Naive thymus-derived CD4-positive, alpha-beta T cell (primary cell): ENCODE data around the gene PTK6. TPM values are rescaled to one million over a fixed set of nuclear protein-coding genes. Genes with fewer than 3 reads are reported as not detected.

ENCODE experiments used
- ATAC-seq: fragments of 150-1000 bp; cut with Tn5 transposase; 2 replicates; pipeline ENCODE4 v1.10.0; 2021; ENCODE audit warnings: mild to moderate bottlenecking, moderate library complexity
- CTCF ChIA-PET: fragments of 350-600 bp; sonication (Branson Sonifier 250); formaldehyde crosslinking; loops from one replicate; lab custom pipeline; 2021; ENCODE audit warnings: antibody characterized with exemption; lab: Charles Lee
- POLR2A ChIA-PET: fragments of 350-600 bp; sonication (Branson Sonifier 250); formaldehyde crosslinking; loops from one replicate; lab custom pipeline; 2021; ENCODE audit warnings: antibody characterized with exemption, inconsistent platforms; lab: Charles Lee
- DNase-seq, 9 donors: peaks; one replicate each; pipeline versions ENCODE4 v3.0.0 to v3.0.0-alpha.2; 2020 to 2022; ENCODE audit warnings: mixed read lengths in 1 of 9
- H3K27ac ChIP-seq: one replicate; pipeline ENCODE4 v1.7.0; 2013; ENCODE audit warnings: mild to moderate bottlenecking, low read depth, low read length, moderate library complexity
- H3K27me3 ChIP-seq, 2 donors: one replicate each; pipeline ENCODE4 v1.7.0; 2013; ENCODE audit warnings: low read length in 2 of 2, mild to moderate bottlenecking in 2 of 2, moderate library complexity in 2 of 2; ENCODE audit not compliant: control insufficient read depth in 2 of 2, insufficient read depth in 2 of 2
- H3K36me3 ChIP-seq, 3 experiments: 1 replicate in 2 of 3; 2 replicates in 1 of 3; pipeline ENCODE4 v1.7.0; 2013; ENCODE audit warnings: low read length in 3 of 3, mild to moderate bottlenecking in 3 of 3, moderate library complexity in 1 of 3; ENCODE audit not compliant: insufficient read depth in 3 of 3, control insufficient read depth in 2 of 3
- H3K4me1 ChIP-seq, 2 donors: one replicate each; pipeline ENCODE4 v1.7.0; 2013; ENCODE audit warnings: low read length in 2 of 2, mild to moderate bottlenecking in 2 of 2, moderate library complexity in 1 of 2; ENCODE audit not compliant: control insufficient read depth in 2 of 2, insufficient read depth in 2 of 2
- H3K4me3 ChIP-seq: 2 replicates; pipeline ENCODE4 v1.7.0; 2013; ENCODE audit warnings: mild to moderate bottlenecking, low read length
- H3K9me3 ChIP-seq, 3 experiments: 1 replicate in 2 of 3; 2 replicates in 1 of 3; pipeline ENCODE4 v1.7.0; 2013; ENCODE audit warnings: low read length in 3 of 3; ENCODE audit not compliant: control insufficient read depth in 2 of 3
- H3K27ac Mint-ChIP-seq, 9 donors: one replicate each; pipeline ENCODE4 v1.8.0; 2020 to 2022; ENCODE audit warnings: mixed read lengths in 9 of 9, mild to moderate bottlenecking in 8 of 9, moderate library complexity in 5 of 9, inconsistent platforms in 2 of 9
- H3K27me3 Mint-ChIP-seq, 5 donors: one replicate each; pipeline ENCODE4 v1.8.0; 2021 to 2022; ENCODE audit warnings: mixed read lengths in 5 of 5, mild to moderate bottlenecking in 1 of 5
- H3K36me3 Mint-ChIP-seq, 5 donors: one replicate each; pipeline ENCODE4 v1.8.0; 2020 to 2022; ENCODE audit warnings: mixed read lengths in 5 of 5, mild to moderate bottlenecking in 3 of 5, inconsistent platforms in 1 of 5
- H3K4me1 Mint-ChIP-seq, 7 donors: one replicate each; pipeline ENCODE4 v1.8.0; 2020 to 2022; ENCODE audit warnings: mixed read lengths in 7 of 7, mild to moderate bottlenecking in 3 of 7, inconsistent platforms in 1 of 7
- H3K4me3 Mint-ChIP-seq, 10 donors: one replicate each; pipeline ENCODE4 v1.8.0; 2020 to 2022; ENCODE audit warnings: mild to moderate bottlenecking in 10 of 10, mixed read lengths in 10 of 10, moderate library complexity in 6 of 10, inconsistent platforms in 2 of 10
- H3K9me3 Mint-ChIP-seq, 11 donors: one replicate each; pipeline ENCODE4 v1.8.0; 2020 to 2022; ENCODE audit warnings: mixed read lengths in 11 of 11, mild to moderate bottlenecking in 4 of 11, inconsistent platforms in 1 of 11, moderate library complexity in 1 of 11
- intact Hi-C, 2 donors: fragments of 100-400 bp; cut with micrococcal nuclease; formaldehyde crosslinking; loops; one replicate each; pipeline ENCODE4 v1.15.1; 2023
- polyA plus RNA-seq, 2 donors: library from polyadenylated mRNA; unstranded; fragments of 300-500 nt; fragmentation: Illumina TruSeq; gene quantifications; one replicate each; pipeline ENCODE4 v1.2.3, GENCODE V29; 2021
- total RNA-seq, 6 experiments: library from RNA in 5 of 6; stranded (reverse) in 5 of 6; gene quantifications; 1 replicate in 5 of 6; 2 replicates in 1 of 6; pipeline ENCODE4 v1.2.3 and lab custom pipeline; 2021 to 2026

PTK6 gene
- total and polyA plus RNA-seq, 7 experiments from 2014 or later: 0.07 to 0.96 (median 0.40) TPM; not detected in 1

- H3K27ac ChIP-seq: no peak overlapping the region
- ChIA-PET POLR2A (no interaction called here), CTCF (interaction anchor here (0.6 to 0.7 kb wide), 2 partner anchors 8 to 355 kb away, joined by 3 to 6 read pairs; no protein-coding TSS in a partner anchor)
- no peak overlapping the region for H3K4me3 Mint-ChIP-seq
- H3K27me3 ChIP-seq: no peaks in the 10 kb centered on the region
- intact Hi-C loops: no loop called here
- ATAC-seq (no peak), DNase-seq (no peak)
- H3K36me3 Mint-ChIP-seq: no peaks in the 10 kb centered on the region
- H3K9me3 Mint-ChIP-seq: no peaks in the 10 kb centered on the region
- H3K4me1 Mint-ChIP-seq: peaks cover 0 to 14% (median 11%) of the 10 kb centered on the region in 7 donors
- H3K27ac Mint-ChIP-seq: peak overlapping the region in 1 of 9 donors; percentile 31
- peaks cover 0 to 47% (median 0%) of the 10 kb centered on the region in 5 donors for H3K27me3 Mint-ChIP-seq
- H3K4me3 ChIP-seq: no peak overlapping the region
- no peaks in the 10 kb centered on the region for H3K9me3 ChIP-seq
- H3K4me1 ChIP-seq: peaks cover 5 to 10% of the 10 kb centered on the region in 2 donors
- H3K36me3 ChIP-seq: no peaks in the 10 kb centered on the region
Measured at GRCh38 chr20:63579017-63579694, 42.0 kb upstream of the PTK6 start.

GRCh38 chr20:63578224-63579016, 41.2 kb upstream of the PTK6 start:
- no peaks in the 10 kb centered on the region for H3K36me3 Mint-ChIP-seq
- DNase-seq (no peak), ATAC-seq (no peak)
- H3K9me3 Mint-ChIP-seq: no peaks in the 10 kb centered on the region
- POLR2A ChIA-PET: no interaction called here
- CTCF ChIA-PET: no interaction called here
- peaks cover 0 to 43% (median 0%) of the 10 kb centered on the region in 5 donors for H3K27me3 Mint-ChIP-seq
- no peaks in the 10 kb centered on the region for H3K9me3 ChIP-seq
- no peak overlapping the region for H3K4me3 ChIP-seq
- no peaks in the 10 kb centered on the region for H3K36me3 ChIP-seq
- no peak overlapping the region for H3K27ac Mint-ChIP-seq
- peaks cover 0 to 14% (median 11%) of the 10 kb centered on the region in 7 donors for H3K4me1 Mint-ChIP-seq
- peak overlapping the region in 1 of 10 donors; percentile 39 for H3K4me3 Mint-ChIP-seq
- H3K27me3 ChIP-seq: no peaks in the 10 kb centered on the region
- peaks cover 7 to 11% of the 10 kb centered on the region in 2 donors for H3K4me1 ChIP-seq
- intact Hi-C loops: no loop called here
- no peak overlapping the region for H3K27ac ChIP-seq

- no peak overlapping the region for H3K27ac ChIP-seq
- ChIA-PET CTCF (interaction anchor here (0.6 kb wide), 1 partner anchor 40 kb away, joined by 8 read pairs; no protein-coding TSS in a partner anchor), POLR2A (no interaction called here)
- H3K27me3 ChIP-seq: no peaks in the 10 kb centered on the region
- H3K9me3 ChIP-seq: no peaks in the 10 kb centered on the region
- Mint-ChIP-seq H3K27me3 (peaks cover 0 to 39% (median 0%) of the 10 kb centered on the region in 5 donors), H3K4me3 (no peak overlapping the region), H3K36me3 (no peaks in the 10 kb centered on the region), H3K27ac (no peak overlapping the region), H3K9me3 (no peaks in the 10 kb centered on the region), H3K4me1 (peaks cover 0 to 14% (median 11%) of the 10 kb centered on the region in 7 donors)
- peaks cover 0 to 4% (median 0%) of the 10 kb centered on the region in 3 experiments for H3K36me3 ChIP-seq
- no peak overlapping the region for H3K4me3 ChIP-seq
- intact Hi-C loops: no loop called here
- ATAC-seq (no peak), DNase-seq (no peak)
- peaks cover 13 to 17% of the 10 kb centered on the region in 2 donors for H3K4me1 ChIP-seq
Measured at GRCh38 chr20:63577317-63577894, 40.2 kb upstream of the PTK6 start.

DNA sequence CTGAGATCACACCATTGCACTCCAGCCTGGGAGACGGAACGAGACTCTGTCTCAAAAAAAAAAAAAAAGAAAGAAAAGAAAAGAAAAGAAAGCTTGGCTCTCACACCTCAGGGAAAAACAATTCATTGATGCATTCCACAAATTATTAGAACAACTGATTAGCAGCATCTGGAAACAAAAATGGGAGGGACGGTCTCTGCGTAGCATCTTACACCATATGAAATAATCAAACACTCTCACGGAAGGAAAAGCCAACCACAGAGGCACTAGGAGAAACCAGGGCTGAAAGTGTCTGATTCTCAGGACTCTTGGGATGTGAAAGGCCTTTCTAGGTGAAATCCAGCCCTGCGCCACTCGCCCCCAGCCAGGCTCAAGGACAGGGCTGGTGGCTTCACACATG, 39.1 kb upstream of the PTK6 start:
- Mint-ChIP-seq H3K4me1 (peaks cover 0 to 14% (median 11%) of the 10 kb centered on the region in 7 donors), H3K36me3 (no peaks in the 10 kb centered on the region), H3K27me3 (peaks cover 0 to 39% (median 0%) of the 10 kb centered on the region in 5 donors), H3K9me3 (no peaks in the 10 kb centered on the region), H3K4me3 (peak overlapping the region in 4 of 10 donors; percentile 8 to 59 (median 24)), H3K27ac (peak overlapping the region in 1 of 9 donors; percentile 31)
- peaks cover 13 to 15% of the 10 kb centered on the region in 2 donors for H3K4me1 ChIP-seq
- H3K27ac ChIP-seq: no peak overlapping the region
- no peak overlapping the region for H3K4me3 ChIP-seq
- ChIA-PET POLR2A (no interaction called here), CTCF (interaction anchor here (0.7 kb wide), 1 partner anchor 71 kb away, joined by 4 read pairs; no protein-coding TSS in a partner anchor)
- H3K9me3 ChIP-seq: no peaks in the 10 kb centered on the region
- peaks cover 0 to 12% (median 0%) of the 10 kb centered on the region in 3 experiments for H3K36me3 ChIP-seq
- intact Hi-C loops: no loop called here
- DNase-seq (no peak), ATAC-seq (no peak)
- no peaks in the 10 kb centered on the region for H3K27me3 ChIP-seq

DNA sequence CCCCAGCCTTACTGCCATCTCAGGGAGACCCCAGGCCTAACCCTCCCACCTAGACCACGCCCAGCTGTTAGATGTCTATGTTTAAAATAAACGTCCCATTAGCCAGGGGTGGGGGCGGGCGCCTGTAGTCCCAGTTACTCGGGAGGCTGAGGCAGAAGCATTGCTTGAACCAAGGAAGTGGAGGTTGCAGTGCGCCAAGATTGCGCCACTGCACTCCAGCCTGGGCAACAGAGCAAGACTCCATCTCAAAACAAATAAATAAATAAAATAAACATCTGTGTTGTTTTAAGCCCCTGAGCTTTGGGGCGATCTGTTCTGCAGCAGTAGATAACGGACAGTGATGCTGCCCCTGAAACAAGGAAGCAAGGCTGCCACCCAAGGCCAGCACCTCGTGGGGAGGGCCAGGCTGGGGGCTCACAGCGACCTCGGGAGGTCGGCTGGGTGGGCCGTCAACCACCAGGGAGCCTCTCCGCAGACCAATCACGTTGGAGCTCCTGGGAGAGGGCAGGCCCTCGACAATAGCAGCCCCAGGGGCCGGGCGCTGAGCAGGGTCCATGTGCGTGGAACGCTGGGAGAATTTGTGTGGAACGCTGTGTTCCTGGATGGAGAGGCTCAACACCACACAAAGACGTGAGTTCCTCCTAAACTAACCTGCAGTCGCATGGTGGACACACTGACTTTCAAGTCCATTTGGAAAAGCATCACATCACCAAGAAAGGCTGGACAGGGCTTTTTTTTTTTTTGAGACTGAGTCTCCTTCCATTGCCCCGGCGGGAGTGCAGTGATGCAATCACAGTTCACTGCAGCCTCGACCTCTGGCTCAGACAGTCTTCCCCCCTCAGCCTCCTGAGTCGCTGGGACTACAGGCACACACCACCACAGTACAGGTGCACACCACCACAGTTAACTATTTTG, 37.9 kb upstream of the PTK6 start:
- Histone ChIP-seq H3K4me3 (peak overlapping the region; percentile 35), H3K36me3 (peaks cover 0 to 12% (median 0%) of the 10 kb centered on the region in 3 experiments), H3K27me3 (no peaks in the 10 kb centered on the region), H3K27ac (no peak overlapping the region), H3K4me1 (peaks cover 7 to 13% of the 10 kb centered on the region in 2 donors), H3K9me3 (no peaks in the 10 kb centered on the region)
- ATAC-seq: no peak
- Mint-ChIP-seq H3K27ac (peak overlapping the region in 2 of 9 donors; percentile 21 to 58), H3K9me3 (no peaks in the 10 kb centered on the region), H3K36me3 (no peaks in the 10 kb centered on the region), H3K27me3 (peaks cover 0 to 30% (median 0%) of the 10 kb centered on the region in 5 donors), H3K4me3 (peak overlapping the region; percentile 47 to 89 (median 68)), H3K4me1 (peaks cover 0 to 7% (median 4%) of the 10 kb centered on the region in 7 donors)
- ChIA-PET POLR2A (interaction anchor here (1.1 to 2.4 kb wide), 4 partner anchors 22 to 67 kb away, joined by 3 to 7 read pairs (median 5); no protein-coding TSS in a partner anchor), CTCF (no interaction called here)
- intact Hi-C loops: loop anchor here in 1 of 2 donors (1.0 kb wide), 1 partner anchor 52 kb away; the partner anchor contains the start of gene GMEB2
- no peak for DNase-seq
